ENCODE measurements around the gene AXIN2. TPM values are rescaled to one million over a fixed set of nuclear protein-coding genes. Genes with fewer than 3 reads are reported as not detected.
"Not testable (repeated sequence)": the region's sequence is repeated elsewhere in the genome, so short reads cannot be mapped to it uniquely, and the experiment has no call there.

AXIN2 gene
- total RNA-seq, 1 donor from 2014 or later, result 88.7 TPM

GRCh38 chr17:65527381-65527780, 34.1 kb downstream of the AXIN2 start:
- TF ChIP-seq CTCF (IDR thresholded peaks at IDR 0.05; ENCODE audit: unreplicated experiment), result no peak
- Mint-ChIP-seq H3K27me3 (ENCODE audit: low read depth) (no peaks in the 10 kb centered on the region), H3K4me3 (no peak overlapping the region), H3K27ac (peak overlapping the region; percentile 79), H3K4me1 (peaks cover 57% of the 10 kb centered on the region), H3K36me3 (peaks cover 28% of the 10 kb centered on the region), H3K9me3 (no peaks in the 10 kb centered on the region)
- DNase-seq (ENCODE audit: low spot score in 2 of 2, unreplicated experiment in 2 of 2), result no peak

- Mint-ChIP-seq H3K36me3 (peaks cover 24% of the 10 kb centered on the region), H3K27ac (peak overlapping the region; percentile 79), H3K4me1 (peaks cover 54% of the 10 kb centered on the region)
- not testable (repeated sequence) for H3K9me3 Mint-ChIP-seq; H3K4me3 Mint-ChIP-seq; H3K27me3 Mint-ChIP-seq (ENCODE audit: low read depth); DNase-seq (ENCODE audit: low spot score in 2 of 2, unreplicated experiment in 2 of 2)
Observed at GRCh38 chr17:65526854-65527253, 34.6 kb downstream of the AXIN2 start.

- no peak for DNase-seq (ENCODE audit: low spot score in 2 of 2, unreplicated experiment in 2 of 2)
- no peak for TF ChIP-seq CTCF (IDR thresholded peaks at IDR 0.05; ENCODE audit: unreplicated experiment)
- Mint-ChIP-seq H3K27ac (peak overlapping the region; percentile 95), H3K4me1 (peaks cover 31% of the 10 kb centered on the region), H3K4me3 (no peak overlapping the region), H3K27me3 (ENCODE audit: low read depth) (no peaks in the 10 kb centered on the region), H3K36me3 (peaks cover 13% of the 10 kb centered on the region), H3K9me3 (no peaks in the 10 kb centered on the region)
Observed at GRCh38 chr17:65523853-65524664, 37.4 kb downstream of the AXIN2 start.

GRCh38 chr17:65523411-65523810, 38.0 kb downstream of the AXIN2 start:
- no peak for DNase-seq (ENCODE audit: low spot score in 2 of 2, unreplicated experiment in 2 of 2)
- H3K9me3 Mint-ChIP-seq, result no peaks in the 10 kb centered on the region
- H3K27ac Mint-ChIP-seq, result peak overlapping the region; percentile 95
- H3K4me3 Mint-ChIP-seq, result no peak overlapping the region
- H3K27me3 Mint-ChIP-seq (ENCODE audit: low read depth), result no peaks in the 10 kb centered on the region
- H3K36me3 Mint-ChIP-seq, result peaks cover 9% of the 10 kb centered on the region
- no peak for TF ChIP-seq CTCF (IDR thresholded peaks at IDR 0.05; ENCODE audit: unreplicated experiment)
- peaks cover 28% of the 10 kb centered on the region for H3K4me1 Mint-ChIP-seq

- Mint-ChIP-seq H3K36me3 (peaks cover 7% of the 10 kb centered on the region), H3K27ac (peak overlapping the region; percentile 43), H3K9me3 (no peaks in the 10 kb centered on the region), H3K27me3 (ENCODE audit: low read depth) (no peaks in the 10 kb centered on the region), H3K4me3 (no peak overlapping the region), H3K4me1 (peaks cover 28% of the 10 kb centered on the region)
- TF ChIP-seq CTCF (IDR thresholded peaks at IDR 0.05; ENCODE audit: unreplicated experiment), result no peak
- no peak for DNase-seq (ENCODE audit: low spot score in 2 of 2, unreplicated experiment in 2 of 2)
Observed at GRCh38 chr17:65522751-65523404, 38.6 kb downstream of the AXIN2 start.

- Mint-ChIP-seq H3K27me3 (ENCODE audit: low read depth) (no peaks in the 10 kb centered on the region), H3K9me3 (no peaks in the 10 kb centered on the region), H3K4me1 (peaks cover 48% of the 10 kb centered on the region), H3K27ac (no peak overlapping the region), H3K36me3 (no peaks in the 10 kb centered on the region), H3K4me3 (no peak overlapping the region)
- TF ChIP-seq CTCF (IDR thresholded peaks at IDR 0.05; ENCODE audit: unreplicated experiment), result no peak
- no peak for DNase-seq (ENCODE audit: low spot score in 2 of 2, unreplicated experiment in 2 of 2)
Observed at GRCh38 chr17:65519462-65519861, 42.0 kb downstream of the AXIN2 start.
